Natural killer cell (primary cell): ENCODE results near the gene IFNL1. TPM values are rescaled to one million over a fixed set of nuclear protein-coding genes. Genes with fewer than 3 reads are reported as not detected.
A peak's percentile ranks its signal among the peaks of the same experiment; 100 is the strongest.
"Not testable (repeated sequence)": the region's sequence is repeated elsewhere in the genome, so short reads cannot be mapped to it uniquely, and the experiment has no call there.

Experiments
- ATAC-seq, 3 donors: fragments of 150-1000 bp in 2 of 3; fragments of 200-7000 bp in 1 of 3; cut with Tn5 transposase; 1 replicate in 1 of 3; 2 replicates in 2 of 3; pipeline ENCODE4 v1.10.0; 2021; ENCODE audit warnings: mild to moderate bottlenecking in 2 of 3, moderate library complexity in 2 of 3
- DNase-seq, 2 donors: peaks; one replicate each; pipeline versions ENCODE4 v3.0.0 to v3.0.0-alpha.2; 2013 to 2021; ENCODE audit warnings: mixed read lengths in 1 of 2
- H3K27ac ChIP-seq: one replicate; pipeline ENCODE4 v1.5.1; 2013; ENCODE audit warnings: mild to moderate bottlenecking, low read length
- H3K27me3 ChIP-seq: one replicate; pipeline ENCODE4 v1.6.1; 2013; ENCODE audit warnings: low read length; ENCODE audit not compliant: control insufficient read depth, insufficient read depth
- H3K36me3 ChIP-seq: one replicate; pipeline ENCODE4 v1.6.1; 2013; ENCODE audit warnings: low read length; ENCODE audit not compliant: control insufficient read depth, insufficient read depth
- H3K4me1 ChIP-seq: one replicate; pipeline ENCODE4 v1.6.1; 2013; ENCODE audit warnings: low read length; ENCODE audit not compliant: control insufficient read depth, insufficient read depth
- H3K4me3 ChIP-seq: one replicate; pipeline ENCODE4 v1.5.1; 2013; ENCODE audit warnings: low read length
- H3K9me3 ChIP-seq: one replicate; pipeline ENCODE4 v1.6.1; 2013; ENCODE audit warnings: low read length; ENCODE audit not compliant: control insufficient read depth, insufficient read depth
- H3K27ac Mint-ChIP-seq, 2 donors: one replicate each; pipeline ENCODE4 v1.8.0; 2022; ENCODE audit warnings: mild to moderate bottlenecking in 2 of 2, mixed read lengths in 2 of 2, moderate library complexity in 1 of 2
- H3K27me3 Mint-ChIP-seq, 2 donors: one replicate each; pipeline ENCODE4 v1.8.0; 2022; ENCODE audit warnings: low read depth in 2 of 2, mixed read lengths in 2 of 2
- H3K36me3 Mint-ChIP-seq: one replicate; pipeline ENCODE4 v1.8.0; 2022; ENCODE audit warnings: mixed read lengths
- H3K4me1 Mint-ChIP-seq, 2 donors: one replicate each; pipeline ENCODE4 v1.8.0; 2022; ENCODE audit warnings: mixed read lengths in 2 of 2
- H3K4me3 Mint-ChIP-seq: one replicate; pipeline ENCODE4 v1.8.0; 2022; ENCODE audit warnings: mild to moderate bottlenecking, moderate library complexity, mixed read lengths
- H3K9me3 Mint-ChIP-seq, 2 donors: one replicate each; pipeline ENCODE4 v1.8.0; 2022; ENCODE audit warnings: mixed read lengths in 2 of 2
- CTCF ChIP-seq: fragments of 200-600 bp; IDR thresholded peaks from one replicate; pipeline ENCODE4 v1.8.0; 2022; ENCODE audit warnings: antibody characterized with exemption
- WGBS: methylation state at CpG from one replicate; pipeline ENCODE4 v1.1.7; 2013; ENCODE audit warnings: missing lambda C conversion rate; ENCODE audit not compliant: insufficient coverage; 5-methylcytosine and 5-hydroxymethylcytosine counted together
- intact Hi-C: fragments of 100-400 bp; cut with micrococcal nuclease; formaldehyde crosslinking; loops from one replicate; pipeline ENCODE4 v1.14.2; 2022
- total RNA-seq, 4 donors: library from RNA; stranded (reverse); fragments of 120-200 nt in 1 of 4; gene quantifications; one replicate each; pipeline versions ENCODE4 v1.2.3 to v1.2.4, GENCODE V29; 2013 to 2022

Gene IFNL1
- total RNA-seq, 3 donors from 2014 or later (not counting 1 experiment from before 2014, with no cell fraction given): 0.33 to 1.4 TPM; not detected in 1

DNA sequence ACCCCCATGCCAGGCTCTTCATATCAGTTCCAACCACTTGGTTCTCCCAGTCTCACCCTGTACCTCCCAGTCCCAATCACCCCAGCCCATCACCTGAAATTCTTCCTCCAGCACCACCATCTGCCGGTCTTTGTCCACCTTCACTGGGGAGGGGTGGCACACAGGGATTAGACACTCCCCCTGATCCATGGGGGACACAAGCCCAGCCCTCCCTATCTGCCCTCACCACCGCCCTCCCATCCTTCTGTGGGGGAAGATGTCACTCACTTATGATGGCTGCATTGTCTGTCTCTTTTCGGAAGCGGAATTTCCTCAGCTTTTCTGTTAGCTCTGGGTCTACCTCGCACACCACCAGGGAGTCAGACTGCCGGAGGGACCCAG lies 39.0 kb downstream of the IFNL1 start:
- ATAC-seq: peak; percentile 50 to 64 (median 58)
- Histone ChIP-seq H3K4me1 (peaks cover 51% of the 10 kb centered on the region), H3K36me3 (peaks cover 17% of the 10 kb centered on the region), H3K9me3 (no peaks in the 10 kb centered on the region), H3K27ac (peak overlapping the region; percentile 85), H3K27me3 (no peaks in the 10 kb centered on the region), H3K4me3 (peak overlapping the region; percentile 77)
- TF ChIP-seq CTCF: no peak
- Mint-ChIP-seq H3K4me1 (peaks cover 32 to 43% of the 10 kb centered on the region in 2 donors), H3K27me3 (no peaks in the 10 kb centered on the region), H3K9me3 (no peaks in the 10 kb centered on the region), H3K36me3 (no peaks in the 10 kb centered on the region), H3K27ac (peak overlapping the region; percentile 97 to 100), H3K4me3 (peak overlapping the region; percentile 98)
- intact Hi-C loops: no loop called here
- DNase-seq: peak in 1 of 2 donors; percentile 58
- 0% methylated on average over 6 of the region's 6 CpGs for WGBS

DNA sequence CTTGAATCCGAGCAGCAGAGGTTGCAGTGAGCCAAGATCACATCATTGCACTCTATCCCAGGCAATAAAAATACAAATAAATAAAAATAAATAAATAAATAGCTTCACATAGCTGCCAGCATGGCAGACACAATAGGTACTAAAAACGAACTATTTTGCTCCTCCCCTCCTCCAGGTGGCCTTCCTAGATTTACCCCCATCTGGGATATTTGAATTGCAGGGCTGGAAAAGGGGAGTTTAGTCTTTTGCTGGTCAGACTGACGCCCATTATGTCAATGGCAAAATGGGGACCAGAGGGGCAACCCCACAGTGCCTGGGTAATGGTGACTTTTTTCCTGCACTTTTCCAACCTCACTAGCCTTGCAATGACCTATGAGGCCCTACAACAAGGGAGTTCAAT lies 40.3 kb downstream of the IFNL1 start:
- peak overlapping the region; percentile 85 for H3K27ac ChIP-seq
- Mint-ChIP-seq H3K9me3 (no peaks in the 10 kb centered on the region), H3K36me3 (no peaks in the 10 kb centered on the region), H3K27me3 (no peaks in the 10 kb centered on the region), H3K27ac (peak overlapping the region; percentile 97 to 100), H3K4me1 (peaks cover 36 to 50% of the 10 kb centered on the region in 2 donors), H3K4me3 (peak overlapping the region; percentile 98)
- H3K9me3 ChIP-seq: no peaks in the 10 kb centered on the region
- DNase-seq (no peak), ATAC-seq (no peak)
- H3K4me1 ChIP-seq: peaks cover 49% of the 10 kb centered on the region
- no peak for TF ChIP-seq CTCF
- H3K36me3 ChIP-seq: peaks cover 7% of the 10 kb centered on the region
- WGBS: 79% methylated on average over 2 of the region's 3 CpGs
- intact Hi-C loops: no loop called here
- no peaks in the 10 kb centered on the region for H3K27me3 ChIP-seq
- H3K4me3 ChIP-seq: no peak overlapping the region

DNA sequence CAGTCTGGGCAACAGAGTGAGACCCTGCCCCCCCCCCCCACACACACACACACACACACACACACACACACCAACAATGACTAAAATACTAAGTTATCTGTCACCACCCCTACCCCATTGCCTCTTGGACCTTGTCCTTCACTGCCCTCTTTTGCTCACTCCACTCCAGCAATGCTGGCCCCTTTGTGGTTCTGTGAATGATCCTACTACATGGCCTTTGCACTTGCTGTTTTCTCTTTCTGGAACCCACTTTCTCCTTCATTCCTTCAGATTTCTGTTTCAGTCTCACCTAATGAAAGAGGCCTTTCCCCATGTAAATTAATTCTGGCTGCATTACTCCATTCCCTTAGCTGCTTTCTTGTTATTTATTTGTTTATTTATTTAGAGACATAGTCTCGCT lies 43.5 kb downstream of the IFNL1 start:
- intact Hi-C loops: loop anchor here (2.0 to 5.0 kb wide), 2 partner anchors 42 to 97 kb away; partner anchors contain the start of gene IFNL1
- Mint-ChIP-seq H3K27me3 (no peaks in the 10 kb centered on the region), H3K36me3 (no peaks in the 10 kb centered on the region), H3K4me3 (no peak overlapping the region), H3K27ac (peak overlapping the region in 1 of 2 donors; percentile 27), H3K9me3 (no peaks in the 10 kb centered on the region), H3K4me1 (peaks cover 47 to 63% of the 10 kb centered on the region in 2 donors)
- Histone ChIP-seq H3K9me3 (no peaks in the 10 kb centered on the region), H3K4me3 (no peak overlapping the region), H3K27ac (no peak overlapping the region), H3K27me3 (no peaks in the 10 kb centered on the region), H3K36me3 (no peaks in the 10 kb centered on the region), H3K4me1 (peaks cover 40% of the 10 kb centered on the region)
- ATAC-seq (no peak), DNase-seq (no peak)
- TF ChIP-seq CTCF: no peak
- 100% methylated on average over 1 of the region's 1 CpG for WGBS

DNA sequence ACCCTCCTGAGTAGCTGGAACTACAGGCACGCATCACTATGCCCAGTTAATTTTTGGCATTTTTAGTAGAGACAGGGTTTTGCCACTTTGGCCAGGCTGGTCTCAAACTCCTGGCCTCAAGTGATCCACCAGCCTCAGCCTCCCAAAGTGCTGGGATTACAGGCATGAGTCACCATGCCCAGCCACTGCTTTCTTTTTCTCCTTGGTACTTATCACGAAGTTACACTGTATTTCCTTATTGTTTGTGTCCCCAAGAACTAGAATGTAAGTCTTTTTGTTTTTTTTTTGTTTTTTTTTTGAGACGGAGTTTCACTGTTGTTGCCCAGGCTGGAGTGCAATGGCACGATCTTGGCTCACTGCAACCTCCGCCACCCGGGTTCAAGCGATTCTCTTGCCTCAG lies 43.9 kb downstream of the IFNL1 start:
- not testable (repeated sequence) for DNase-seq, ATAC-seq, H3K9me3 Mint-ChIP-seq, H3K9me3 ChIP-seq, H3K36me3 ChIP-seq, H3K27ac ChIP-seq, H3K36me3 Mint-ChIP-seq, H3K27me3 Mint-ChIP-seq, H3K27me3 ChIP-seq, H3K4me3 ChIP-seq
- Mint-ChIP-seq H3K4me1 (peaks cover 47 to 63% of the 10 kb centered on the region in 2 donors), H3K27ac (peak overlapping the region; percentile 27 to 97), H3K4me3 (peak overlapping the region; percentile 99)
- intact Hi-C loops: loop anchor here (2.0 to 5.0 kb wide), 2 partner anchors 43 to 97 kb away; partner anchors contain the start of gene IFNL1
- H3K4me1 ChIP-seq: peaks cover 35% of the 10 kb centered on the region
- WGBS: 80% methylated on average over 7 of the region's 7 CpGs
